ENCODE measurements around the gene EEIG2.

- TF ChIP-seq CTCF (IDR thresholded peaks at IDR 0.05 in 4 of 5, conservative IDR thresholded peaks at IDR 0.05 in 1 of 5) (no peak), POLR2A (IDR thresholded peaks at IDR 0.05) (no peak)
Observed at GRCh38 chr1:108560189-108560873, 431 bp downstream of the EEIG2 start.
